MCF 10A (cell line): Measurements from ENCODE around the gene SMOC2. TPM values are rescaled to one million over a fixed set of nuclear protein-coding genes. Genes with fewer than 3 reads are reported as not detected.
A peak's percentile ranks its signal among the peaks of the same experiment; 100 is the strongest.

Source experiments
- BruUV-seq: library from RNA; stranded (reverse); fragments of 400-500 nt; replicated peaks from 2 replicates; lab custom pipeline; 2021; lab: Mats Ljungman, UMichigan
- CTCF ChIA-PET: fragments of 300-600 bp; sonication (Branson Sonifier 250); formaldehyde crosslinking; extraction: SDS; loops from one replicate; lab custom pipeline; 2021; ENCODE audit warnings: antibody characterized with exemption, inconsistent platforms; lab: Yijun Ruan, JAX
- POLR2A ChIA-PET: fragments of 300-600, 350-650 bp; sonication (Branson Sonifier 250); formaldehyde crosslinking; extraction: SDS; loops from one replicate; lab custom pipeline; 2020; ENCODE audit warnings: antibody characterized with exemption, inconsistent platforms; lab: Yijun Ruan, JAX
- DNase-seq: peaks from one replicate; pipeline ENCODE4 v3.0.0-alpha.2; 2018; ENCODE audit not compliant: unreplicated experiment
- H3K27ac Mint-ChIP-seq: one replicate; pipeline ENCODE4 v1.8.0; 2022; ENCODE audit warnings: mild to moderate bottlenecking, low read depth, mixed read lengths; ENCODE audit not compliant: unreplicated experiment
- H3K27me3 Mint-ChIP-seq: one replicate; pipeline ENCODE4 v1.8.0; 2022; ENCODE audit warnings: mixed read lengths; ENCODE audit not compliant: insufficient read depth, unreplicated experiment
- H3K36me3 Mint-ChIP-seq: one replicate; pipeline ENCODE4 v1.8.0; 2022; ENCODE audit warnings: mild to moderate bottlenecking, moderate library complexity, mixed read lengths; ENCODE audit not compliant: insufficient read depth, unreplicated experiment
- H3K4me1 Mint-ChIP-seq: one replicate; pipeline ENCODE4 v1.8.0; 2022; ENCODE audit warnings: mixed read lengths; ENCODE audit not compliant: insufficient read depth, unreplicated experiment
- H3K4me3 Mint-ChIP-seq: one replicate; pipeline ENCODE4 v1.8.0; 2022; ENCODE audit warnings: mild to moderate bottlenecking, moderate library complexity, mixed read lengths; ENCODE audit not compliant: unreplicated experiment
- H3K9me3 Mint-ChIP-seq: one replicate; pipeline ENCODE4 v1.8.0; 2022; ENCODE audit warnings: mixed read lengths; ENCODE audit not compliant: unreplicated experiment
- intact Hi-C: fragments of 100-400 bp; cut with micrococcal nuclease; formaldehyde crosslinking; loops from 2 replicates; pipeline ENCODE4 v1.14.1; 2022
- total RNA-seq: library from RNA; stranded (reverse); gene quantifications from 2 replicates; pipeline ENCODE4 v1.2.3, GENCODE V29; 2022
- TF ChIP-seq, protein P1 (sequence below): fragments of 200-600 bp; IDR thresholded peaks from one replicate; pipeline ENCODE4 v1.8.0; 2022; ENCODE audit warnings: antibody characterized with exemption, mild to moderate bottlenecking; ENCODE audit not compliant: unreplicated experiment

Gene SMOC2
- total RNA-seq, 1 experiment from 2014 or later: not detected

DNA sequence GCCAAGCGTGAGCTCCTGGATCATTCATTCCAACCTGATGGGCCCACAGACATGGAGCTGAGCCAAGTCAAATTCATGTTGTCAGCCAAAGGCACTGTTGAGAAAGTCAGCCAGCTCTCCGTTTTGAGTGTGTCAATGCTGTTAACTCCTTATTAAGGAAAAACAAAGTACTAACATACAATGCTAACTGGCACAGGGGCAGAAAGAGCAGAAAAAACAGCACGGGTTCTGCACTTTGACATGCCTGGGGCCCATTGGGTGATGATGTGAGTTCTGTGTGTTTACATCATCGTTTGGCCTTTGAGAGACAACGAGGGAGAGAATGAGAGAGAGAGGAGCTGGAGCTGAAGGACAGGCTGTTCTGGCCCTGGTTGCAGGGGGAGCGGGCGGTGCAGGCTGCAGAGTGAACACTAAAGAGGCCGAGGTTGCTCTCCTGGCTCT, 85.9 kb downstream of the SMOC2 start:
- peaks cover 42% of the 10 kb centered on the region for H3K27me3 Mint-ChIP-seq
- H3K9me3 Mint-ChIP-seq: no peaks in the 10 kb centered on the region
- H3K4me3 Mint-ChIP-seq: peak overlapping the region; percentile 52
- peak; percentile 71 for DNase-seq
- TF ChIP-seq, protein P1, sequence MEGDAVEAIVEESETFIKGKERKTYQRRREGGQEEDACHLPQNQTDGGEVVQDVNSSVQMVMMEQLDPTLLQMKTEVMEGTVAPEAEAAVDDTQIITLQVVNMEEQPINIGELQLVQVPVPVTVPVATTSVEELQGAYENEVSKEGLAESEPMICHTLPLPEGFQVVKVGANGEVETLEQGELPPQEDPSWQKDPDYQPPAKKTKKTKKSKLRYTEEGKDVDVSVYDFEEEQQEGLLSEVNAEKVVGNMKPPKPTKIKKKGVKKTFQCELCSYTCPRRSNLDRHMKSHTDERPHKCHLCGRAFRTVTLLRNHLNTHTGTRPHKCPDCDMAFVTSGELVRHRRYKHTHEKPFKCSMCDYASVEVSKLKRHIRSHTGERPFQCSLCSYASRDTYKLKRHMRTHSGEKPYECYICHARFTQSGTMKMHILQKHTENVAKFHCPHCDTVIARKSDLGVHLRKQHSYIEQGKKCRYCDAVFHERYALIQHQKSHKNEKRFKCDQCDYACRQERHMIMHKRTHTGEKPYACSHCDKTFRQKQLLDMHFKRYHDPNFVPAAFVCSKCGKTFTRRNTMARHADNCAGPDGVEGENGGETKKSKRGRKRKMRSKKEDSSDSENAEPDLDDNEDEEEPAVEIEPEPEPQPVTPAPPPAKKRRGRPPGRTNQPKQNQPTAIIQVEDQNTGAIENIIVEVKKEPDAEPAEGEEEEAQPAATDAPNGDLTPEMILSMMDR: no peak
- peaks cover 18% of the 10 kb centered on the region for H3K4me1 Mint-ChIP-seq
- H3K27ac Mint-ChIP-seq: peak overlapping the region; percentile 10
- POLR2A ChIA-PET: no interaction called here
- CTCF ChIA-PET: no interaction called here
- intact Hi-C loops: no loop called here
- no peaks in the 10 kb centered on the region for H3K36me3 Mint-ChIP-seq
- no TSS peak for BruUV-seq

DNA sequence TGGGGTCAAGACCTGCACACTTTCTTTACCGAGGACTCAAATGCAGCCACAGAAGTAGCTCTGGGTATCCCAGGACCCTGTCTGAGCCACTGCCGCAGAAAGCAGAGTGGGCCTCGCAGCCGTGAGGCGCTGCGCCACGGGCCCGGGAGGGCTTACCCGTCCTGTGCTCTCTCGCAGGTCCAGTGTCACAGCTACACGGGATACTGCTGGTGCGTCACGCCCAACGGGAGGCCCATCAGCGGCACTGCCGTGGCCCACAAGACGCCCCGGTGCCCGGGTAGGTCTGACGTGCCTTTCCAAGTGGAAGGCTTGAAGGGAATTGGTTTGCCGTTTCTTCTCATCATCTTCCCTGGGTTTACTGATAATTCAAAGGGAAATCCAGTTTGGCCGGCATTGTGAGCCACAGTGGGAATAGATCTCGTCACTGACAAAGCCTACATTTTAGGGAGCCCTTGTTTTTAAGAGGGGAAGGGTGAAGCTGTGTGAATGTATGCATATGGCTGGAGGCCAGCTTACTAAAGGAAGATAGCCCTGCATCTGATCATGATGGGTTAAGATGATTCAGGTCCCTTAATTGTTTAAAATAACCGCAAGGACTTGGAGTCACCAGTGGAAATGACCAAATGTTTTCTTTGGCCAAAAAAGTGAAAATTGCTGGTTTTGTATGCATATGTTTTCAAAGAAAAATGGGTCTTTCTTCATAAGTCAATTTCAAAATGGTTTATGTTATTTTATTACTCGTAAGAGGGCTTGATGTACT, 86.6 kb downstream of the SMOC2 start:
- BruUV-seq: no TSS peak
- ChIA-PET POLR2A (no interaction called here), CTCF (no interaction called here)
- H3K9me3 Mint-ChIP-seq: no peaks in the 10 kb centered on the region
- intact Hi-C loops: no loop called here
- TF ChIP-seq, protein P1: no peak
- H3K4me3 Mint-ChIP-seq: no peak overlapping the region
- H3K27me3 Mint-ChIP-seq: peaks cover 36% of the 10 kb centered on the region
- H3K27ac Mint-ChIP-seq: no peak overlapping the region
- H3K4me1 Mint-ChIP-seq: peaks cover 18% of the 10 kb centered on the region
- DNase-seq: peak; percentile 78
- no peaks in the 10 kb centered on the region for H3K36me3 Mint-ChIP-seq

DNA sequence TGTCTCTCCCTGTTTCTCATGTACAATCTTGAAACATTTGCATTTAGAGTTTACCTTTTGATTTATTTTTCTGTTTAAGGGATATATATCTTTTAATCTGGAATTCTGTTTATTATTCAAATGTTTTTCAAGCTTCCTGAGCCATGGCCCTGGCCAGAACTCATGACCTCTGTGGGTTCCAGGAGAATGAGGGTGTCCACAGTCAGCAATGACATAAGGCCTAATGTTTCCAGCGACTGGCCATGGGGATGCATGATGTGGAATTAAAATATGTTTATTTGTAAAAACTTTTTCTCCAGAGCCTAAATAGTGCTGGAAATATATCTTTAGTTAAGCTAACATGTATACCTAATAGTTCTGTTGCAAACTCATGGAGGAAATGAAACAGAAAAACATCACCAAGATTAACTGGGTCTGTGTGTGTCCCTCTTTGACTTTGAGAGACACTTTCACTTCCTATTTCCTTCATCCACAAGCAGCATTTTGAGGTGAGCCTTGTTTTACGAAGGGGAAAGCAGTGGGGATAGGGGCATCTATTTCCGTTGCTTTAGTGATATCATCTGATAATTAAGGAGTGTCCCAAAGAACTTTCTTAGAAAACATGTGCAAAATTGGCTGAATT, 87.6 kb downstream of the SMOC2 start:
- Mint-ChIP-seq H3K36me3 (no peaks in the 10 kb centered on the region), H3K27ac (no peak overlapping the region), H3K9me3 (no peaks in the 10 kb centered on the region), H3K4me3 (no peak overlapping the region), H3K27me3 (peaks cover 31% of the 10 kb centered on the region), H3K4me1 (peaks cover 18% of the 10 kb centered on the region)
- intact Hi-C loops: no loop called here
- no TSS peak for BruUV-seq
- CTCF ChIA-PET: no interaction called here
- POLR2A ChIA-PET: interaction anchor here (0.8 kb wide), 1 partner anchor 619 kb away, joined by 3 read pairs; no protein-coding TSS in a partner anchor
- no peak for DNase-seq
- TF ChIP-seq, protein P1: no peak

DNA sequence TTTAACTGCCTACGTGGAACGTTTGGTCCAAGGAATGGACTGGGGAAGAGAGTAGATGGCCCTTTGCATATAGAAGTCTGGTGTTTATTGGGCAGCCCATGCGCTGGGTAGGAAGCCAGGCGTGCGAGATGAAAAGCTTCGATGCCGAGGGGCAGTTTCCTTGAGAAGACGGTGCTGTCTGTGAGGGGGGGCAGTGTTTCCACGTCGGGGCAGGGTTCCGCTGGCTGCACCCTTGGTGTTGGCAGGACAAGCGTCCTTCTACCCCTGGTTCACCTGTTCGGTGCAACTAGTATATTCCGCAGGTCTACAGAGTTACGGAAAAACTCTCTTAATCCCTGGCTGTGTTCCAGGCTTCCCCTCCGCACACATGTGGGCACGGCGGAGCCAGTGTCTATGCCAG, 88.2 kb downstream of the SMOC2 start:
- intact Hi-C loops: no loop called here
- no peak for DNase-seq
- no peak overlapping the region for H3K27ac Mint-ChIP-seq
- H3K9me3 Mint-ChIP-seq: no peaks in the 10 kb centered on the region
- BruUV-seq: no TSS peak
- POLR2A ChIA-PET: interaction anchor here (0.8 kb wide), 1 partner anchor 618 kb away, joined by 3 read pairs; no protein-coding TSS in a partner anchor
- TF ChIP-seq, protein P1: no peak
- CTCF ChIA-PET: no interaction called here
- H3K4me1 Mint-ChIP-seq: peaks cover 18% of the 10 kb centered on the region
- H3K36me3 Mint-ChIP-seq: no peaks in the 10 kb centered on the region
- H3K27me3 Mint-ChIP-seq: peaks cover 31% of the 10 kb centered on the region
- no peak overlapping the region for H3K4me3 Mint-ChIP-seq
